K562 (cell line): Measurements from ENCODE around the gene CACNG1.

ENCODE experiments used
- CBX8 ChIP-seq: fragments of 200-600 bp; sonication (generic); IDR thresholded peaks from 2 replicates; pipeline ENCODE4 v1.6.1; 2012; ENCODE audit warnings: borderline replicate concordance, mixed run types, low read depth, mild to moderate bottlenecking, moderate library complexity, mixed read lengths, low read length, control low read depth, inconsistent platforms; ENCODE audit not compliant: poor library complexity, severe bottlenecking; ENCODE audit errors: extremely low read depth
- CTBP1 ChIP-seq: fragments of 450-650 bp; IDR thresholded peaks from 2 replicates; pipeline ENCODE4 v1.6.1; 2016; ENCODE audit warnings: borderline replicate concordance
- ETS1 ChIP-seq: conservative IDR thresholded peaks from 2 replicates; pipeline ENCODE4 v1.6.1; 2011; ENCODE audit warnings: low read depth, mild to moderate bottlenecking, low read length; ENCODE audit not compliant: control insufficient read depth
- HMG20A ChIP-seq: fragments of 450-650 bp; formaldehyde crosslinking; conservative IDR thresholded peaks from 2 replicates; pipeline ENCODE4 v1.4.0; 2020; ENCODE audit warnings: mild to moderate bottlenecking, mixed read lengths
- NR2C2 ChIP-seq, 2 experiments: fragments of 200-800 bp in 1 of 2; sonication (Bioruptor generic) in 1 of 2; sonication (generic) in 1 of 2; formaldehyde crosslinking in 1 of 2; IDR thresholded peaks; 2 replicates each; pipeline versions ENCODE4 v1.6.1 to v1.8.0; 2016 to 2022; ENCODE audit warnings: mild to moderate bottlenecking in 1 of 2, missing compliant biosample characterization in 1 of 2, missing genetic modification characterization in 1 of 2, missing genetic modification reagents in 1 of 2
- PATZ1 ChIP-seq: fragments of 250-450 bp; sonication (Bioruptor Pico); IDR thresholded peaks from 2 replicates; pipeline ENCODE4 v1.5.0; 2020; ENCODE audit warnings: mild to moderate bottlenecking, borderline replicate concordance
- PHB ChIP-seq: fragments of 250-450 bp; sonication (Bioruptor Pico); IDR thresholded peaks from 2 replicates; pipeline ENCODE4 v1.5.0; 2021
- POLR2A ChIP-seq: fragments of 450-650 bp; conservative IDR thresholded peaks from 2 replicates; pipeline ENCODE4 v1.6.1; 2016
- RFX5 ChIP-seq: IDR thresholded peaks from 2 replicates; pipeline ENCODE4 v1.6.1; 2011; ENCODE audit warnings: low read depth, mild to moderate bottlenecking, improper control_type of control experiment, low read length
- RREB1 ChIP-seq: fragments of 250-450 bp; sonication (Bioruptor Pico); IDR thresholded peaks from 2 replicates; pipeline ENCODE4 v1.4.0; 2020
- SRF ChIP-seq, 2 experiments: fragments of 250-450, 450-650 bp in 1 of 2; sonication (Bioruptor Pico) in 1 of 2; sonication (generic) in 1 of 2; formaldehyde crosslinking; IDR thresholded peaks; 2 replicates each; pipeline versions ENCODE4 v1.5.0 to v1.5.1; 2020 to 2022; ENCODE audit warnings: mild to moderate bottlenecking in 1 of 2, missing genetic modification reagents in 1 of 2
- TEAD4 ChIP-seq, 2 experiments: sonication (generic) in 1 of 2; formaldehyde crosslinking in 1 of 2; IDR thresholded peaks; 2 replicates each; pipeline versions ENCODE4 v1.6.1 to v1.8.0; 2012 to 2022; ENCODE audit warnings: borderline replicate concordance in 1 of 2, inconsistent platforms in 1 of 2, low read length in 1 of 2, mild to moderate bottlenecking in 1 of 2, missing genetic modification reagents in 1 of 2
- UBTF ChIP-seq, 2 experiments: IDR thresholded peaks; 2 replicates each; pipeline ENCODE4 v1.6.1; 2012; ENCODE audit warnings: improper control_type of control experiment in 2 of 2, low read depth in 2 of 2, low read length in 2 of 2, borderline replicate concordance in 1 of 2

- TF ChIP-seq CBX8: no peak
- no peak for TF ChIP-seq SRF (CRISPR knock-in tag; IDR thresholded peaks at IDR 0.05)
- no peak for TF ChIP-seq PHB (CRISPR knock-in tag)
- no peak for TF ChIP-seq PATZ1 (CRISPR knock-in tag)
- no peak for TF ChIP-seq CTBP1
- TF ChIP-seq RREB1 (CRISPR knock-in tag): no peak
- no peak for TF ChIP-seq HMG20A (CRISPR knock-in tag)
- no peak for TF ChIP-seq POLR2A
- TF ChIP-seq NR2C2 (CRISPR knock-in tag; IDR thresholded peaks at IDR 0.05): no peak
- TF ChIP-seq NR2C2 (tag; IDR thresholded peaks at IDR 0.05): no peak
- no peak for TF ChIP-seq UBTF (IDR thresholded peaks at IDR 0.05; ENCODE audit: borderline replicate concordance in 1 of 2, low read depth in 2 of 2, low read length in 2 of 2)
- no peak for TF ChIP-seq RFX5
- TF ChIP-seq TEAD4 (IDR thresholded peaks at IDR 0.05; ENCODE audit: low read length): no peak
- no peak for TF ChIP-seq TEAD4 (CRISPR knock-in tag; IDR thresholded peaks at IDR 0.05; ENCODE audit: borderline replicate concordance)
- no peak for TF ChIP-seq ETS1
These were observed 9.2 kb downstream of the CACNG1 start for GRCh38 chr17:67053438-67054000.
